Measurements from ENCODE around the gene PROM1. TPM values are rescaled to one million over a fixed set of nuclear protein-coding genes. Genes with fewer than 3 reads are reported as not detected.

The PROM1 gene
- total RNA-seq, 1 donor, result under 0.01 TPM

- no peak overlapping the region for H3K4me3 ChIP-seq (ENCODE audit: low read depth, low read length)
- no peak for TF ChIP-seq CTCF (IDR thresholded peaks at IDR 0.05; ENCODE audit: insufficient read depth, low read depth, low read length)
- no peak for DNase-seq (ENCODE audit: low read depth)
These were observed 8.8 kb downstream of the PROM1 start for GRCh38 chr4:16075061-16075460.

- H3K4me3 ChIP-seq (ENCODE audit: low read depth, low read length), result no peak overlapping the region
- TF ChIP-seq CTCF (IDR thresholded peaks at IDR 0.05; ENCODE audit: insufficient read depth, low read depth, low read length), result no peak
- no peak for DNase-seq (ENCODE audit: low read depth)
These were observed 11.7 kb downstream of the PROM1 start for GRCh38 chr4:16072168-16072567.

GRCh38 chr4:16070203-16070602, 13.6 kb downstream of the PROM1 start:
- no peak for TF ChIP-seq CTCF (IDR thresholded peaks at IDR 0.05; ENCODE audit: insufficient read depth, low read depth, low read length)
- DNase-seq (ENCODE audit: low read depth), result no peak
- no peak overlapping the region for H3K4me3 ChIP-seq (ENCODE audit: low read depth, low read length)

DNA sequence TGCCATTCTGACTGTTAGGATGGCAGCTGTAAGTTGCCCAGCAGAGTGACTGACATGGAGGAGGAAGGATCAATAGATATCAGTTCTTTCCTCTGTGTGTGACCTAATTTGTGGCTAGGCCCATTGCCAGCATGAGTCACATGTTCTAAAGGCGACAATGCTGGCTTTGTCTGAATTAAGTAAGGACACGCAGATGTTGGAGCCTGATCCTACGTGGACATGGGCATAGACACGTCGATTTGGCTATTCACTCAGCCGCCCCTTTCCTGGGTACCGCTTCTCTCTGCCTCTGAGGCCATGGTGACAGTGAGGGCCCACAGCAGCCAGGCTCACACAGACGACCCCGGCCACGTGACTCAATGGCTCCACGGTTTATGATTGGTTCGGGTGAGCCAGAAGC, 16.3 kb downstream of the PROM1 start:
- no peak for TF ChIP-seq CTCF (IDR thresholded peaks at IDR 0.05; ENCODE audit: insufficient read depth, low read depth, low read length)
- H3K4me3 ChIP-seq (ENCODE audit: low read depth, low read length), result no peak overlapping the region
- DNase-seq (ENCODE audit: low read depth), result no peak

GRCh38 chr4:16066586-16067128, 17.2 kb downstream of the PROM1 start:
- H3K4me3 ChIP-seq (ENCODE audit: low read depth, low read length), result no peak overlapping the region
- no peak for TF ChIP-seq CTCF (IDR thresholded peaks at IDR 0.05; ENCODE audit: insufficient read depth, low read depth, low read length)

DNA sequence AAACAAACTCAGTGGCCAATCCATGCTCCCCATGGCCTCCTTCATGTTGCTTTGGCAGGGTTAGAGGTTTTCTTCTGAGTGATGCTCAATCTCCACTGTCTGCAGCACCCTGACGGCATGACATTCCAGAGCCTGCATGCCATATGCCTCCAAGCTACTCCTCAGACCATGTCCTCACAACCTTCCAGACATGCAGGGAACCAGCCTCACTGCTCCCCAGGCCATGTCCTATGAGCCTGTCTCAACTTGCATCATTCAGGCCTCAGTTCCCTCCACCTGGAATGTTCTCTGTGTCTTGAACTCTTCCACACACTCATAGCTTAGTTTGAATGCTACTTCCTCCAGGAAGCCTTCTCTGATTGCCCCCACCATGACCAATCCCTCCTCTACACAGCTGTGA, 18.8 kb downstream of the PROM1 start:
- no peak for DNase-seq (ENCODE audit: low read depth)
- TF ChIP-seq CTCF (IDR thresholded peaks at IDR 0.05; ENCODE audit: insufficient read depth, low read depth, low read length), result no peak
- no peak overlapping the region for H3K4me3 ChIP-seq (ENCODE audit: low read depth, low read length)

More at GRCh38 chr4:16066586-16067128, 17.2 kb downstream of the PROM1 start:
- DNase-seq (ENCODE audit: low read depth), result peak; percentile 76

GRCh38 chr4:16062601-16063000, 21.2 kb downstream of the PROM1 start:
- no peak for DNase-seq (ENCODE audit: low read depth)
- no peak overlapping the region for H3K4me3 ChIP-seq (ENCODE audit: low read depth, low read length)
- no peak for TF ChIP-seq CTCF (IDR thresholded peaks at IDR 0.05; ENCODE audit: insufficient read depth, low read depth, low read length)

Data from fibroblast of villous mesenchyme (primary cell).